Mesendoderm (in vitro differentiated cells): Measurements from ENCODE around the gene KCNJ9.
A peak's percentile ranks its signal among the peaks of the same experiment; 100 is the strongest.

Source experiments
- DNase-seq: peaks from one replicate; pipeline ENCODE4 v3.0.0; 2013
- H2AK5ac ChIP-seq: 2 replicates; pipeline ENCODE4 v1.6.1; 2013; ENCODE audit warnings: low read length, inconsistent platforms
- H2BK120ac ChIP-seq: 2 replicates; pipeline ENCODE4 v1.6.1; 2013; ENCODE audit warnings: low read depth, mild to moderate bottlenecking, low read length, moderate library complexity, mixed read lengths
- H2BK15ac ChIP-seq: replicated peaks from 2 replicates; pipeline ENCODE4 v1.6.1; 2013; ENCODE audit warnings: low read depth, mild to moderate bottlenecking, moderate library complexity
- H2BK5ac ChIP-seq: 2 replicates; pipeline ENCODE4 v1.6.1; 2013; ENCODE audit warnings: low read length, inconsistent platforms
- H3K18ac ChIP-seq: 2 replicates; pipeline ENCODE4 v1.6.1; 2013; ENCODE audit warnings: mild to moderate bottlenecking, low read length, mixed read lengths
- H3K23ac ChIP-seq: one replicate; pipeline ENCODE4 v1.6.1; 2013; ENCODE audit warnings: low read length
- H3K27ac ChIP-seq: 2 replicates; pipeline ENCODE4 v1.5.1; 2013; ENCODE audit warnings: low read depth, mild to moderate bottlenecking, inconsistent platforms, low read length, moderate library complexity
- H3K27me3 ChIP-seq: 2 replicates; pipeline ENCODE4 v1.6.1; 2013; ENCODE audit warnings: low read length, control low read depth, mild to moderate bottlenecking, inconsistent platforms; ENCODE audit not compliant: insufficient read depth, poor library complexity
- H3K36me3 ChIP-seq: 2 replicates; pipeline ENCODE4 v1.6.1; 2013; ENCODE audit warnings: low read length, inconsistent platforms; ENCODE audit not compliant: control insufficient read depth, insufficient read depth
- H3K4ac ChIP-seq: one replicate; pipeline ENCODE4 v1.6.1; 2013; ENCODE audit warnings: low read depth, mild to moderate bottlenecking, low read length, moderate library complexity
- H3K4me1 ChIP-seq: 2 replicates; pipeline ENCODE4 v1.6.1; 2013; ENCODE audit warnings: low read depth, low read length, inconsistent platforms; ENCODE audit not compliant: control insufficient read depth
- H3K4me2 ChIP-seq: 2 replicates; pipeline ENCODE4 v1.6.1; 2013; ENCODE audit warnings: low read length
- H3K4me3 ChIP-seq: 2 replicates; pipeline ENCODE4 v1.5.1; 2013; ENCODE audit warnings: mild to moderate bottlenecking, low read length
- H3K56ac ChIP-seq: one replicate; pipeline ENCODE4 v1.6.1; 2013; ENCODE audit warnings: low read length
- H3K79me1 ChIP-seq: 2 replicates; pipeline ENCODE4 v1.6.1; 2013; ENCODE audit warnings: low read length, inconsistent platforms
- H3K79me2 ChIP-seq: 2 replicates; pipeline ENCODE4 v1.6.1; 2013; ENCODE audit warnings: mild to moderate bottlenecking, low read length; ENCODE audit not compliant: control insufficient read depth, insufficient read depth
- H3K9ac ChIP-seq: 2 replicates; pipeline ENCODE4 v1.6.1; 2013; ENCODE audit warnings: low read length, inconsistent platforms
- H4K5ac ChIP-seq: one replicate; pipeline ENCODE4 v1.6.1; 2013; ENCODE audit warnings: low read length
- H4K8ac ChIP-seq: one replicate; pipeline ENCODE4 v1.6.1; 2013; ENCODE audit warnings: low read depth, mild to moderate bottlenecking, control low read depth, low read length, moderate library complexity
- WGBS: extraction: QIAGEN DNeasy Blood & Tissue Kit; methylation state at CpG from one replicate; pipeline ENCODE4 v1.1.7; 2013; ENCODE audit warnings: low lambda C conversion rate, missing lambda C conversion rate; ENCODE audit not compliant: insufficient coverage; ENCODE audit errors: extremely low coverage; 5-methylcytosine and 5-hydroxymethylcytosine counted together

KCNJ9 gene

DNA sequence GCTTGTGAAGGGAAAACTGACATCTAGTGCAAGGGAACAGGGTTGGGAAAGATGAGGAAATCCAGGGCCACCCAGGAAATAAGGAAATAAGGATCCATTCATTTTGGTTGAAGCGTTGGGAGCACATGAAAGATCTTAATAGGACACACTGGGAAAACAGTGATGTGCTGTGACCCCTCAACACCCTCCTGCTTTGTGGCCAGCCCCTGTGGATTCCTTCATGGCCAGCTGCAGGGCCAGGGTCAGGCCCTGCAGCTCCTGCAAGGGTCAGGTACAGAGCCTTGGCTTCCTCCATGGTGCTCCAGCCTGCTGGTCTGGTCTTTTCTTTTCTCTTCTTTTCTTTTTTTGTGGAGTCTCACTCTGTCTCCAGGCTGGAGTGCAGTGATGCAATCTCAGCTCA, 30.7 kb upstream of the KCNJ9 start:
- H3K23ac ChIP-seq = no peak overlapping the region
- no peak overlapping the region for H3K4me3 ChIP-seq
- H2AK5ac ChIP-seq = no peak overlapping the region
- no peak overlapping the region for H3K4me2 ChIP-seq
- H3K9ac ChIP-seq = no peak overlapping the region
- H3K79me2 ChIP-seq = no peaks in the 10 kb centered on the region
- H2BK120ac ChIP-seq = no peak overlapping the region
- no peaks in the 10 kb centered on the region for H3K36me3 ChIP-seq
- no CpG with 5 or more reads among the region's 1 CpG for WGBS
- no peak overlapping the region for H3K18ac ChIP-seq
- peaks cover 5% of the 10 kb centered on the region for H3K4me1 ChIP-seq
- no peak overlapping the region for H3K27ac ChIP-seq
- no peak overlapping the region for H3K56ac ChIP-seq
- no peaks in the 10 kb centered on the region for H3K27me3 ChIP-seq
- no peak overlapping the region for H4K8ac ChIP-seq
- no peak overlapping the region for H2BK5ac ChIP-seq
- no peak overlapping the region for H3K4ac ChIP-seq
- no peak for DNase-seq
- H4K5ac ChIP-seq = no peak overlapping the region
- no peak overlapping the region for H2BK15ac ChIP-seq
- H3K79me1 ChIP-seq = no peaks in the 10 kb centered on the region

DNA sequence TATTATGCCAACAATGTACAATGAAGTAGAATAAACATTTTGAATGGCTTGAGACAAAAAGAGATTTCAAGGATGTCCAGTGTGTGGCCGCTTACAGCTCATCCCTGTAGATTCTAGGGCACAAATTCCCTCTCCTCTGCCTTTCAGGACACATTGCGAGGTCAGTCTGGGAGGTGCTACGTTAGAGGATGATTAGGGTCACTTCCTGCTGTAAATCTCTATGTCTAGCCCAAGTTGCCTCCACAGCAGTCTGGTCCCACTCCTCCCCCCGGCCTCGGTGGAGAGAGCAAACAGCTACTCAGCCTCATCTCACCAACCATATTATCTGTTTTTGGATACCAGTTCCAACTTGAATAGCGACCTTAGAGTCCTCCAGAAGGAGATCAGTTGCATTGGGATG, 28.4 kb upstream of the KCNJ9 start:
- H3K4ac ChIP-seq = no peak overlapping the region
- H3K27ac ChIP-seq = no peak overlapping the region
- H3K4me1 ChIP-seq = no peaks in the 10 kb centered on the region
- DNase-seq = no peak
- no peaks in the 10 kb centered on the region for H3K79me1 ChIP-seq
- no peak overlapping the region for H3K56ac ChIP-seq
- no peak overlapping the region for H3K23ac ChIP-seq
- no peak overlapping the region for H2AK5ac ChIP-seq
- H3K18ac ChIP-seq = no peak overlapping the region
- H3K36me3 ChIP-seq = no peaks in the 10 kb centered on the region
- no peak overlapping the region for H3K4me3 ChIP-seq
- no peak overlapping the region for H4K8ac ChIP-seq
- no peak overlapping the region for H2BK15ac ChIP-seq
- no peak overlapping the region for H3K9ac ChIP-seq
- no peak overlapping the region for H4K5ac ChIP-seq
- no peaks in the 10 kb centered on the region for H3K27me3 ChIP-seq
- no peak overlapping the region for H2BK120ac ChIP-seq
- H3K79me2 ChIP-seq = no peaks in the 10 kb centered on the region
- WGBS = no CpG with 5 or more reads among the region's 6 CpGs
- H3K4me2 ChIP-seq = no peak overlapping the region
- H2BK5ac ChIP-seq = no peak overlapping the region

DNA sequence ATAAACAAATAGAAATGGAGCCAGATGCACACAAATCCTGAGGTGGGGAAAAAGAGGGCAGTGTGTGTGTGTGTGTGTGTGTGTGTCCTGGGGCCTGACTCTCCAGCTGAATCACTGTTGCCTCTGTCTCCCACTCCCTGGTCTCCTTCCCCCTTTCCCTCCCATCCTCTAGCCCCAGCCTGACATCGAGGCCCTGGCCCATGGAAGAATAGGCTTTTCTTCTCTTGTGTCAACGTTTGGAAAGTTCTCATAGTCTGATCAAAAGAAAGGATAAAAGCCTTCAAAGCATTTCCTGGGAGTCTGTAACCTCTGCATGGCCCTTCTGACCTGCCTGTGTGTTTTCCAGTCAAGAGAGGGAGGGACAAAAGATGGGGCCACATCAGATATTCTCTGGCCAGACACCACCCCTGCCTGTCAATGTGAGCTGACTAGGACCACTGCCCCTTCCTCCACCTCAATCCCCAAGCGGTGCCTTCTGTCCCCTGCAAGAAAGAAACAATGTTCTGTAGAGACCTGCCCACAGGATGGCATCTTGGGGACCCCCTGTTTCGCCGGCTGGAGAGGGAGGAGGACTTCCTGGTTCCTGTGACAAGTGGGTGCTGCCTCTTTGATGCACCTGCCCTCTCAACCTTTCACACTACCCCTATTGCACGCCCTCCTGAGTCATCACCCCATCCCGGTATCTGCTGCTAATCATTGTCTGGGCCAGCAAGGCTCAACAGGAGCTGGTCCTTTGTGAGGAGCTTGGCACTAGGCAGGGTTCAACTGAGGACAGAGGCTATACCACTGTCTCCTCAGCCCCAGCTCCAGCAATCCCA, 27.6 kb upstream of the KCNJ9 start:
- Histone ChIP-seq H4K8ac (no peak overlapping the region), H3K27ac (no peak overlapping the region)
- no CpG with 5 or more reads among the region's 7 CpGs for WGBS

DNA sequence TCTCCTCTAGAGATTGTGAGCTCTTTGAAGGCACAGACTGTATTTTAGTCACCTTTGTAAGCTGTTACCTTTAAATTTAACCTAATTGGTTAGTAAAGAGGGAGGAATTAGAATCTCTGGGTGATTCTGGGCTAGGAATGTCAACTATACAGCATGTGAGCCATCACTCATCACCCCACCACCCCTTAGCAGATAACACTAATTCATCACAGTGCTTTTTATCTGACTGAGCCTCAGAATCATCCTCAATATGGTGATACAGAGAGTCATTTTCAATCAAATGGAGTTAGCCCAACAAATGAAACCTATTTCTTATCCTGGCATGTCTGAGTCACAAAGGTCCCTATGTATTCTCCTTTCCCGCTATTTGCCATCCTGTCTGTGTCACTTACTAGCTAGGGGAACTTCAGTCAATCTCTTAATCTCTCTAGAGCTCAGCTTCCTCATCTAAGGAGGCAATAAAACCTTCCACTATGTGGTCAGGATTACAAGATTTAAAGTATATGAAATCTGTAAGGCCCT, 24.6 kb upstream of the KCNJ9 start:
- H3K27me3 ChIP-seq = no peaks in the 10 kb centered on the region
- no peak overlapping the region for H3K27ac ChIP-seq
- WGBS = no CpG with 5 or more reads among the region's 1 CpG

More for the DNA sequence above, 27.6 kb upstream of the KCNJ9 start:
- Histone ChIP-seq H3K9ac (no peak overlapping the region), H3K79me1 (no peaks in the 10 kb centered on the region), H2BK15ac (no peak overlapping the region), H3K18ac (no peak overlapping the region), H4K5ac (no peak overlapping the region), H3K79me2 (no peaks in the 10 kb centered on the region), H3K36me3 (no peaks in the 10 kb centered on the region), H3K27me3 (no peaks in the 10 kb centered on the region), H3K4me3 (no peak overlapping the region), H2AK5ac (no peak overlapping the region), H2BK5ac (no peak overlapping the region), H3K56ac (no peak overlapping the region), H3K4ac (no peak overlapping the region), H2BK120ac (no peak overlapping the region), H3K4me1 (no peaks in the 10 kb centered on the region), H3K4me2 (no peak overlapping the region), H3K23ac (no peak overlapping the region)
- DNase-seq = no peak

DNA sequence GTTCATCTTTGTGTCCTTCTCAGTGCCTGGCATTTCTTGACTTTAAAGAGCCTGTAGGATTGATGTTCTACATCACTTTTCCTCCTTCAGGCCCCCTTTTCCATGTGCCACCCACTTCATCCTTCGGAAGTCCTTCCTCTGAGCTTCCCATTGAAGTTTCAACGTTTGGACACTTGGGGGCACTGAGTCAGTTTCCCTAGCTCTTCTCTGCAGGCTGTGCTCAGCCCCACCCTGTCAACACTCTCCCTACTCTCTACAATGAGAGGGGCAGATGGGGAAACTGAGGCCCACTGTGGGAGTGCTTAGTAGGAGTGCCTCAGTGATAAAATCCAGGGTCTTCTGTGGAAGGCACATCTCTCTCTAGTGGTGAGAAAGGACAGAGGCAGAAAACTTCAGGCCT, 23.3 kb upstream of the KCNJ9 start:
- no peaks in the 10 kb centered on the region for H3K36me3 ChIP-seq
- H3K4me1 ChIP-seq = no peaks in the 10 kb centered on the region
- H3K18ac ChIP-seq = no peak overlapping the region
- no peak overlapping the region for H2BK5ac ChIP-seq
- no peak overlapping the region for H4K8ac ChIP-seq
- peak; percentile 40 for DNase-seq
- no peak overlapping the region for H3K27ac ChIP-seq
- H3K4me2 ChIP-seq = no peak overlapping the region
- no peak overlapping the region for H4K5ac ChIP-seq
- H3K27me3 ChIP-seq = no peaks in the 10 kb centered on the region
- H3K9ac ChIP-seq = no peak overlapping the region
- H3K4me3 ChIP-seq = no peak overlapping the region
- H3K56ac ChIP-seq = no peak overlapping the region
- no peaks in the 10 kb centered on the region for H3K79me1 ChIP-seq
- H3K23ac ChIP-seq = no peak overlapping the region
- WGBS = no CpG with 5 or more reads among the region's 2 CpGs
- no peak overlapping the region for H2BK15ac ChIP-seq
- no peak overlapping the region for H2BK120ac ChIP-seq
- H3K4ac ChIP-seq = no peak overlapping the region
- no peak overlapping the region for H2AK5ac ChIP-seq
- no peaks in the 10 kb centered on the region for H3K79me2 ChIP-seq

More for the DNA sequence above, 24.6 kb upstream of the KCNJ9 start:
- no peaks in the 10 kb centered on the region for H3K79me1 ChIP-seq
- no peaks in the 10 kb centered on the region for H3K79me2 ChIP-seq
- H3K4me3 ChIP-seq = no peak overlapping the region
- H3K23ac ChIP-seq = no peak overlapping the region
- H4K8ac ChIP-seq = no peak overlapping the region
- H4K5ac ChIP-seq = no peak overlapping the region
- no peak overlapping the region for H3K4ac ChIP-seq
- no peak overlapping the region for H2BK120ac ChIP-seq
- H3K4me1 ChIP-seq = no peaks in the 10 kb centered on the region
- H3K36me3 ChIP-seq = no peaks in the 10 kb centered on the region
- H2BK5ac ChIP-seq = no peak overlapping the region
- H3K9ac ChIP-seq = no peak overlapping the region
- no peak overlapping the region for H2BK15ac ChIP-seq
- no peak for DNase-seq
- no peak overlapping the region for H2AK5ac ChIP-seq
- H3K4me2 ChIP-seq = no peak overlapping the region
- H3K56ac ChIP-seq = no peak overlapping the region
- no peak overlapping the region for H3K18ac ChIP-seq
